HG03378 (cell line): ENCODE data around the gene KLHL18.

ENCODE experiments used
- ATAC-seq: cut with Tn5 transposase; IDR thresholded peaks from one replicate; pipeline ENCODE4 v1.9.1; 2021; ENCODE audit warnings: mild to moderate bottlenecking, moderate library complexity; ENCODE audit not compliant: unreplicated experiment

Gene KLHL18

GRCh38 chr3:47392933-47393332 is 110.2 kb downstream of the KLHL18 start:
- no peak for ATAC-seq

- ATAC-seq, result no peak
Measured at GRCh38 chr3:47394140-47394870, 111.6 kb downstream of the KLHL18 start.

- no peak for ATAC-seq
Measured at GRCh38 chr3:47394881-47395280, 112.1 kb downstream of the KLHL18 start.
